Right kidney (tissue), 9 donors: Measurements from ENCODE around the gene SLC38A4.
A peak's percentile ranks its signal among the peaks of the same experiment; 100 is the strongest.
"Not testable (repeated sequence)": the region's sequence is repeated elsewhere in the genome, so short reads cannot be mapped to it uniquely, and the experiment has no call there.

Experiments used
- DNase-seq: peaks from one replicate; pipeline ENCODE4 v3.0.0-alpha.2; 2016
- long read RNA-seq, 8 donors: transcript quantifications; one replicate each; lab custom pipeline, GENCODE V29; 2026

The SLC38A4 gene, protein sequence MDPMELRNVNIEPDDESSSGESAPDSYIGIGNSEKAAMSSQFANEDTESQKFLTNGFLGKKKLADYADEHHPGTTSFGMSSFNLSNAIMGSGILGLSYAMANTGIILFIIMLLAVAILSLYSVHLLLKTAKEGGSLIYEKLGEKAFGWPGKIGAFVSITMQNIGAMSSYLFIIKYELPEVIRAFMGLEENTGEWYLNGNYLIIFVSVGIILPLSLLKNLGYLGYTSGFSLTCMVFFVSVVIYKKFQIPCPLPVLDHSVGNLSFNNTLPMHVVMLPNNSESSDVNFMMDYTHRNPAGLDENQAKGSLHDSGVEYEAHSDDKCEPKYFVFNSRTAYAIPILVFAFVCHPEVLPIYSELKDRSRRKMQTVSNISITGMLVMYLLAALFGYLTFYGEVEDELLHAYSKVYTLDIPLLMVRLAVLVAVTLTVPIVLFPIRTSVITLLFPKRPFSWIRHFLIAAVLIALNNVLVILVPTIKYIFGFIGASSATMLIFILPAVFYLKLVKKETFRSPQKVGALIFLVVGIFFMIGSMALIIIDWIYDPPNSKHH
- long read RNA-seq, donor 1, transcript SLC38A4-202 (16 exons, 3,791 nt) = major isoform, 5 of 5 reads
- long read RNA-seq, donor 1, partial matches to known transcripts = 0 of 5 reads
- long read RNA-seq, donor 1, other reads (novel, unspliced or antisense) = 0 of 5 reads
- long read RNA-seq, donor 2, partial matches to known transcripts = 0 of 2 reads
- long read RNA-seq, donor 2, other reads (novel, unspliced or antisense) = 0 of 2 reads
- long read RNA-seq, donor 3, partial matches to known transcripts = 0 of 1 reads
- long read RNA-seq, donor 3, other reads (novel, unspliced or antisense) = 0 of 1 reads
- long read RNA-seq, donor 4, partial matches to known transcripts = 0 of 1 reads
- long read RNA-seq, donor 4, other reads (novel, unspliced or antisense) = 0 of 1 reads
- long read RNA-seq, donor 5, partial matches to known transcripts = 0 of 4 reads
- long read RNA-seq, donor 5, other reads (novel, unspliced or antisense) = 0 of 4 reads
- long read RNA-seq, donor 6, partial matches to known transcripts = 0 of 3 reads
- long read RNA-seq, donor 6, other reads (novel, unspliced or antisense) = 0 of 3 reads
- long read RNA-seq, donor 7, partial matches to known transcripts = 0 of 1 reads
- long read RNA-seq, donor 7, other reads (novel, unspliced or antisense) = 0 of 1 reads
- long read RNA-seq, donor 8, partial matches to known transcripts = 0 of 2 reads
- long read RNA-seq, donor 8, other reads (novel, unspliced or antisense) = 0 of 2 reads

DNA sequence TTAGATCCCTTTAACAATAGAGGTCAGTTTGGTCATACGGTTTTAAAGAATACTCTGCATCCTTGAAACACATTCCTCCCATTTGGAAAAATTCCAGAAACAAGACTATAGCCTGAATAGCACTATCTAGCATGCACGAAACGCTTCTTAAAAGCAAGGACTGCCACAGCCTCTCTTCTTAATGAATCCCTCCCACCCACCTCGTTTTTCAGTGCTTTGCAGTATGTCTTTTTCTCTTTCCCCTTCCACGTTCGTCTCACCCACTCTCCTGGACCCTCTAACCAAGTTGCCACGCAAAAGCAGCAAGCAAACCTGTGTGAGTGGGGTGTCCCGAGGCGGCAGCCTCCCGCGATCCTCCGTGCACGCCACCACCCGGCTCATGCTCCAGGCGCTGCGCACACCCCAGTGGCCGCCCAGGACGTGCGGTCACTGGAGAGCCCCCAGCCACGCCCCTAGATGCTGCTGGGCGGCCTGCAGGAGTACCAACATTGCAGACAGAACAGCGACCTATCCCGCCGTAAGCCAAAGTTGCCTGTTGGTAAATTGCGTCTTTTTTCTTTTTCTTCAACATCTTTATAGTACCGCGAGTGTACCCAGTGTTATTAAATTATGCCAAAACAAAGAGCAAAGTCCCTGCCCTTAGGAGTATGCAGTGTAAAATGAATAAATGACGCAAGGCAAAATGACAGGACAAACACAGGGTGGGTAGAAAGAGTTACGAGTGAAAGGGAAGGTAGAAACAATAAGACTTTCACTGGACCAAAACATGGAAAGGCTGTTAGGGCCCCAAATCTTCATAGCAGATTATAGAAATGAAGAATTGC lies at the start of gene SLC38A4:
SLC38A4 (minus strand) TSS at position 407 of the 824 bp plus-strand sequence. CDS start 32,926 bp downstream, outside the sequence.
- peak; percentile 61 for DNase-seq

DNA sequence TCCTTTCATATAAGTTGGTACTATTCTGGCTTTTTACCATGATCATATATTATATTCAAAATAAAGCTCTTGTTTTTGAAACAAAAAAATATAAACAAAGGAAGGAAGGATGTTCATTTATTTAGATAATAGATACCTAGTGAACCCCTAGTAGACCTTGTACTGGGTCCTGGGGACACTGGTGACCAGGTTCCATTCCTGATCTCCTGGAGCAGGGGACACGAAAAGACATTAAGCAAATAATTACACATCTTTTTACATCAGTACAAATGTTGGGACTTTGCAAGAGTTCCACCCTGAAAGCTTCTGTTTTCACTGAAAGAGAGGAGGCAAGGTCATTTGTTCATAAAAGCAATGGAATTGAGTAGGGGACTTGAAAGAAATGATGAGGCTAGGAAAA lies 49.3 kb upstream of the SLC38A4 start:
- DNase-seq = no peak

DNA sequence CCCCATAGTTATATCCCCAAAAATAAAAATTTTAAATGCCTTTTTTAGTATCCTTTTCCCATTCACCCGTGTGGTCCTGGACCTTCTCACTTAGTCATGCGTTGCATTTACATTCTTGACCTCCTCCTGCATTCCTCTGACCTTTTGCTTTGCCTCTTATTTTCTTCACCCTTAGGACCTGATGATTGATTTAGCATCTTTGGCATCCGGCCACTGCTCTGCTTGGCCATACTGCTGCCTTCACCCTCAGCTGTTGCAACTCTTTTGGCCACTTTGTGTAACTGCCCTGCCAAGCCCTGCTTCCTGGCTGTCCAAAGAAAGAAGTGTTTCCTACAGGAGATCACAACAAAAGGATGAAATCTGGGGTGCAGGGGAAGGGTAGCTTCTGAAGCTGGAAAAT lies 48.8 kb upstream of the SLC38A4 start:
- DNase-seq = no peak

DNA sequence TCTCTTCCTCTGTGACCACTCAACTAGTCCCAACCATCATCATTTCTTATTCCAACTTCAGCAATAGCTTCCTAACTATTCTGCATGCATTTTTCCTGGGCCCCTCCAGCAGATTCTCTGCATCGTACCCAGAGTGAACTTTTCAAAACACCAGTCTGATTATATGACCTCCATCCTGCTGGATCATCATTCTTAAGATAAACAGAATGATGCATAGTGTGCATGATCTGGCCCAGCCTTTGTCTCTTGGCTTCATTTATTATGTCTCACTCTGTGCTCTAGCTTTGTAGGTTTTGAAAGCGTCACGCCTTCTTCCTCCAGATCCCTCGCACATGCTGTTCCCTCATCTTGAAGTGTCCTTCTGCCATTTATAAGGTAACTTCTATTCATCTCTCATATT lies 46.3 kb upstream of the SLC38A4 start:
- DNase-seq = no peak

DNA sequence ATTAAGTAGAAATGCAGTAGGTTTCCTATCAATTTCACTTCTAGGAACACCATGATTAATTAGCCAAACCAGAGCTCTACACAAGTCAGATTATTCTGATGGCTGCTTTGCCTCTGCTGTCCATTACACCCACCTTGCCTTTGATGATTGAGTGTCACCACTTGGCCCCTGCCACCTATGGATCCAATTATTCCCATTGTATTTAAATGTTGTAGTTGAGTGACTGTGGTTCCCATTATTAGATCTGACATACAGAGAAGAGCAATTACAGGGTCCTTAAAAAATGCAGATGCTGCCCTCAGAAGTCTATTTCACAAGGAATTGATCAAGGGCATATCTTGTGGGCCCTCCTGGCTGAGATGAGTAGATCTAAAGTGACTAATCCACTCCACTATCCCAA lies 39.5 kb upstream of the SLC38A4 start:
- no peak for DNase-seq

DNA sequence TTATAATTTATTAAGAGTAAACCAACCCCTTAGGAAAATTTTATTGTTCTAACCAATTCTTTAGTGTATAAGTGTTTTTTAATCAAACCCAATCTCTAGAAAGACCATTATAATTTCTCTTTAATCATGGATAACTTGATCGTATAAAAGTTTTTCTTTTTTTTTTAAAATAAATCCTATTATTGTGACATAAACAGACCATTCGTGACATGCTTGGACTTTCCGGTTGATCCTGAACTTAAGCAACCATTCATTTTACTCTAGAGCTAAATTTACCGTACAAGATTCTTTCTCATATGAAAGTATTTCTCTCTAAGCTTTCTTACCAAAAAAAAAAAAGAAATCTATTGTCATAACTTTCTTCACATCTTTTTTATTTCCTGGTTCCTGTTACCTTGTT lies 32.6 kb upstream of the SLC38A4 start:
- no peak for DNase-seq

DNA sequence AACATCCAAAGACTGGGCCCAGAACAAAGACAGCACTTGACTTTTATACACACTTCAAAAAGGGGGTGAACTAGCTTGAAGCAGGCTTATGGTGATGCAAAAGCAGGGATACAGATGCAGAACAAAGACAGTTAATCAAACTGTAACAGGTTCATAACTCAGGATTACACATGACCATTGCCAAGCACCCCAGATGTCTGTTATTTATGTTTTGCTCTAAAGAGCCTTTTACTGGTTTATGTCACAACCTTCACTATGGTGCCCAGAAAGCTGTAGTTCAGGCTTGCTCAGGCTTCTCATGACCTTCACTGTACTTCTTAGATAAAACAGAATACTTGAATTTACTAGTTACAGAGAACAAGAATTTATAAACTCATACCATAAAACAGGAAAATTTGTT lies 31.7 kb upstream of the SLC38A4 start:
- DNase-seq = no peak

DNA sequence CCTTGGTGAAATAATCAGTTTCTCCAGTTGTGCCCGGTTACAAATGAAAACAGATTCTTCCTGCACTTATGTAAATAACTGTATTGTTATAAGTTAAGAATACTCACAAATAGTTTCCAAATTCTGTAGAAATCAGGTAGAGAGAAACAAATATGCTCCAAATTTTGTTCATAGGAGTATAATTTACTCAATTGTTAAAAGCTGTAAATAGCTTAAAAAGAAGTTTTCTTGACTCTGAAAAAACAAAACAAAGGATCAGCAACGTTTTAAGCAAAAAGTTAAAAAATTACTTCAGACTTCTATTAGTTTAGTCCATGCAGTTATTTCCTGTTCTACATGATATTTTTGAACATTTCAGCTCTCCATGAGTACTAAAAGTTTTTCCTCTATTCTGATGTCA lies 30.0 kb upstream of the SLC38A4 start:
- no peak for DNase-seq

DNA sequence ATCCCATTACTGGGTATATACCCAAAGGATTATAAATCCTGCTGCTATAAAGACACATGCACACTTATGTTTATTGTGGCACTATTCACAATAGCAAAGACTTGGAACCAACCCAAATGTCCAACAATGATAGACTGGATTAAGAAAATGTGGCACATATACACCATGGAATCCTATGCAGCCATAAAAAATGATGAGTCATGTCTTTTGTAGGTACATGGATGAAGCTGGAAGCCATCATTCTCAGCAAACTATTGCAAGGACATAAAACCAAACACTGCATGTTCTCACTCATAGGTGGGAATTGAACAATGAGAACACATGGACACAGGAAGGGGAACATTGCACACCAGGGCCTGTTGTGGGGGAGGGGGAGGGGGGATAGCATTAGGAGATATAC lies 28.4 kb upstream of the SLC38A4 start:
- not testable (repeated sequence) for DNase-seq

DNA sequence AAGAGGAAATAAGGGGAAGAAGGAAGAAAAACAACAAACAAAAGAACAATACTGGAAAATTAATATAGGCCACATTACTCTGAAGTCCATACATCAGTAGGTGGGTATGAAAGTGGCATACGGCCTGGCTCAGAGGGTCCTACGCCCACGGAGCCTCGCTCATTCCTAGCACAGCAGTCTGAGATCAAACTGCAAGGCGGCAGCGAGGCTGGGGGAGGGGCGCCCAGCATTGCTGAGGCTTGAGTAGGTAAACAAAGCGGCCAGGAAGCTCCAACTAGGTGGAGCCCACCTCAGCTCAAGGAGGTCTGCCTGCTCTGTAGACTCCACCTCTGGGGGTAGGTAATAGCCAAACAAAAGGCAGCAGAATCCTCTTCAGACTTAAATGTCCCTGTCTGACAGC lies 23.0 kb upstream of the SLC38A4 start:
- not testable (repeated sequence) for DNase-seq

DNA sequence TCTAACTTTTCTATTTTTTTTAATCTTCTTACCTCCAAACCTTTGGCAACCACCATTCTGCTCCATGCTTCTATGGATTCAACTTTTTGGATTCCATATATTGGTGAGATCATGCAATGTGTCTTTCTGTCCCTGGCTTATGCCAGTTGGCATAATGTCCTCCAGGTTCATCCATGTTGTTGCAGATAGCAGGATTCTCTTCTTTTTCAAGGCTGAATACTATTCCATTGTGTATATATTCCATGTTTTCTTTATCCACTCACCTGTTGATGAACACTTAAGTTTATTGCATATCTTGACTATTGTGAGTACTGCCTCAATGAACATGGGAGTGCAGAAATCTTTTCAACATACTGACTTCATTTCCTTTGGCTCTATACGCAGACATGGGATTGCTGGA lies 21.2 kb upstream of the SLC38A4 start:
- no peak for DNase-seq

DNA sequence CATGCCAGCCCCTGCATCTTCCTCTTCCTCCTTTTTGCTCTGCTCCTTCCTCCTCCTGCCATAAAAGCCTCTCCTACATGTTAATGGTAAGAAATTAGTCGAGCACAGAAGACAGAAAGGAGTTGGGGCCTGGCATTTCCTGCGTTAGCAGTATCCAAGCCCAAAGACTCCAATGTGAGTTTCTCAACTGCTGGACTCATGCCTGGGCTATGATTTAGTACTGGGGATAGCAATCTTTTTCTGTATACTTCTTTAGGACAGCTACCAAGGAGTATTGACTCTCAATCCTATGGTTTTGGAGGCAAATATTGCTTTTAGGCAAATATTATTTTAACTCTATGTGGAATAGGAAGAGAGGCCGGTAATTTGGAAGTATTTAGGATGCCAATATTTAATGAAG lies 18.0 kb upstream of the SLC38A4 start:
- no peak for DNase-seq

DNA sequence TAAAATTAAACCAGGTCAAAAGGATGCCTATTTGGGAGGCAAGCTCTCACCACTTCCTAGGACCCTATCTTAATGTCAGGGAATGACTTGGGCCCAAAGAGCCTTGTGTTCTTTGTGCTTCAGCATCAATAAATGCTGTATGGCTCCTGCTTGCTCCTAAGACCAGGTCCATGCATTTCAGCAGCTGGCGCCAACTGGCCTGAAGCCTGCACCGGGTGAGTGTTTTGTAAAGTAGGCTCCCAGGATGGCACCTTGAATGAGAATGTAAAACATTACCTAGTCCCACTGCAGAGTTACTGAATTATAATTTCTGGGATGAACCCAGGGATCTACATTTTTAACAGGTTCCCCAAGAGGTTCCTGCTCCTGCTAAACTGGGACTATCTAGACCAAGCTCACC lies 16.1 kb upstream of the SLC38A4 start:
- DNase-seq = no peak

DNA sequence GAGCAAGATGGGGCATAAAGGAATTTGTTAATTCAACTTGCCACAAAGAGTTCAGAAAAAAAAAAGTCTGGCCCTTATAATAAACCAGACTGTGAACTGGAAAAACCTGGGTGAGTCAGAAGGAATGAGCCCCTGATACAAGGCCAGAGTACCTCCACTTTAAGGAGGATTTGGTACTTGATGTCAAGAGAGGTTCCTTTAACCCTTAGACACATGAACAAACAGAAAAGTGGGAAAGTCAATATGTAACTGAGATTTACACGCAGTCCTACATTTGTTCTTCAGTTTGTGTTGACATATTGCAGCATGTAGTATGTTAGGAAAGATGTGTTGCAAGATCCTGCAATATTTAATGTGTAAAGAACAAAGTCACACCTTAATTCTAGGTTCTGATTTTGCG lies 14.2 kb upstream of the SLC38A4 start:
- no peak for DNase-seq

DNA sequence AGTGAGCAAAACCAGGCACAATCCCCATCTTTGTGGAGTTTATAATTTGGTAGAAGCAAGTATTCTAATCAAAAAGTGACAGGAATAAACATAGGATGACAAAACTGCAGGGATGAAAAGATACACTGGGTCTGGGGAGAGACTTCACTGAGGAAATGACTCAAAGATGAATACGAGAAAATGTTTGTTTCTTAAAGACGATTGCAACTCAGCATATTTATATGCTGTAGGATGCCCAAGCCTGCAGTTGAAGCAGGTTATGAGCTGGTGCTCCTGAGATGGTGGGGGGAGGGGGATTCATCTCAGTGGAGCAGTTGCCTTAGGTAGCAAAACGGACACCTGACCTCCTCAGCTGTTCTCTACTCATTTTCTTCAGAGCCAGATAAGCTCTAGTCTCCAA lies 13.4 kb upstream of the SLC38A4 start:
- no peak for DNase-seq

DNA sequence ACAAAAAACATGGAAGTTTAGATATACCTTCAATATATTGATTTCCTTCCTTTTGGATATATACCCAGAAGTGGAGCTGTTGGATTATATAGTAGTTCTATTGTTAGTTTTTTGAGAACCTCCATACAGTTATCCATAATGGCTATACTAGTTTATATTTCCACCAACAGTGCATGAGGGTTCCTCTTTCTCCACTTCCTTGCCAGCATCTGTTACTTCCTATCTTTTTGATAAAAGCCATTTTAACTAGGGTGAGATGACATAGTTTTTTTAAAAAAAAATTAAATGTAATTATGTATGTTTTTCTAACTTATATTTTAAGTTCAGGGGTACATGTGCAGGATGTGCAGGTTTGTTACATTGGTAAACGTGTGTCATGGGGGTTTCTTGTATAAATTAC lies 10.0 kb upstream of the SLC38A4 start:
- no peak for DNase-seq

DNA sequence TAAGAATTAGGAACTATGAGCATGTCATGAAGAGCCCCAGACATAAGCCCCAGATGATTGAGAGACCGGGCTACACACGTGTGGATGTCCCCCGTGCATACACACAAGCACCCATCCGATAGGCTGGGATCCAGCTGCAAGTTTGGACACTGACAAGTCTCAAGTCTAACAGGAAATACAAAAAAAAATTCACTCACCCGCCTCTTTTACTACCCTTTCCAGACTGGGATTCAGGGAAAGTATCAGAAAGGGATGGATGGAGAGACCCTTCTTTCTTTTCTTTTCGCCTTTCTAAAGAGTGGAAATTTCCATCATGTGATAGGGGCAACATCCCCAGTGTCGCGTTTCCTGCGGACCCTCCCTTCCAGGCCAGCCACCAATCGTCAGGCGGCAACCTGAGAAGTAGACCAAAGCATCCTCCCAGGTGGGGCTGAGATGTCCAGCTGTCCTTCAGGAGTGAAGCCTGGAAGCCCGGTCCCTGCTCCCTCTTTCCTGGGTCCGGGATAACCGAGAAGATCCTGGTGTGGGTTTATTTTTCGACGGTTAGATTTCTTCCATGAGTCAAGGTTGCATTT lies 6.4 kb upstream of the SLC38A4 start:
- DNase-seq = peak; percentile 40

DNA sequence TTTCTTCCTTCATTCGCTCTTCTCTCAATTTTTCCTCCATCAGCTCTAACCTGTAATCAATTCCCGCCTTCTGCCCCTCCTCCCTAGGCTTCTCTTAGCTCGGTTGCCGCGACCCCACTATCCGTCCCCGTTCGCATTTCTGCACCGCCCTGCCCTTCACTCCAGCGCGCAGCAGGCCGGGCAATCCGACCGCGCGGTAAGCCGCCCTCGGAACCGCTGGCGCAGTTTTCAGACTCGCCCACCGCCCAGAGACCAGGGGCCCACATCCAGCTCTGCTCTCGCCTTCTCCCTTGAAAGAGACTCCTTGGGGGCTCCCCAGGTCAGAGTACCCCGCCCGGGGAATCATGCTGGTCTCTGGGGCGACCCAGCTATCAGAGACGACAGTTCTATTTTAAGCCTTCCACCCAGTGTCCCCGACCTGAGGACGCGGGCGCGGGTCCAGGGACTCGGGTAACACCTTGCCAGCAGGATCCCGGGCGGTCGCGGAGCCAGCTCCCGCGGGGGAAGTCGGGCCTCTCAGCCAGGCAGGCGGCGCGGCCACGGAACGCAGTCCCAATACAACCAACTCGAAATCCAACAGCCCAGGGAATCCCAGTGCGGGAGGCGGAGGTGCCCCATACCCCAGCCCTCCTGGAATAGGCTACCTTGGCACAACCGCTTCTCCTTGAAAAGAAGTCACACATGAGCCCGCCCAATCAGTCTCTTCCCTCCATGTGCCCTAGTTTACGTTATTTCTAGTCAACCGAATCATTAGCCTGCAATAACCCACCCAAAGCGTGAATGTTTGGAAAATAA lies 5.7 kb upstream of the SLC38A4 start:
- peak; percentile 72 for DNase-seq

DNA sequence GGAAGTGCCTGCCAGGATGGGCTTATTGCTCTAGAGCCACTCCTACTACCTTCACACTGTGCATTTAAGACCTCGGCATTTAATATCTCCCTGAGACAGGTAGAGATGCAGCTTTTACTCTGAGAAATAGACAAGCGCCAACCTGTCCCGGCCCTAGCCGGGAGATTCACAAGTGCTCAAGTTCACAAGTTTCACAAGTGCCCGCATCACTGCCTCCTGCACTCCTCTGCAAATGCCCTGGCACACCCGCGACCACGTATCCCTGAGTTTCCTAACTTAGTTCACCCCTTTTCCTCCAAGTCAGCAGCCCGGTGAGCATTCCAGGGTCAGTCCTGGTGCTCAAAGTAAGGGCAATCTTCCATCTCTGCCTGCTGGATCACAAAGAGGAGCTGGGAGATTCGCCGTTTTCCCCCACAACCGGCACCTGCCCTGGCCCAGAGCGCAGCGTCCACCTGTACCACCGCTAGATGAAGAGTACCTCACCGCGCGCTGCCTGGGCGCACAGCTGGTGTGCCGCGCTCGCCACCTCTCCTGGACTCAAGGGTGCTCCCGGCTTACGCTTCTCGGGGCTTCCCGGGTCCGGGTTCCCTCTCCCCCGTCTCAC lies 5.0 kb upstream of the SLC38A4 start:
- DNase-seq = peak; percentile 52

DNA sequence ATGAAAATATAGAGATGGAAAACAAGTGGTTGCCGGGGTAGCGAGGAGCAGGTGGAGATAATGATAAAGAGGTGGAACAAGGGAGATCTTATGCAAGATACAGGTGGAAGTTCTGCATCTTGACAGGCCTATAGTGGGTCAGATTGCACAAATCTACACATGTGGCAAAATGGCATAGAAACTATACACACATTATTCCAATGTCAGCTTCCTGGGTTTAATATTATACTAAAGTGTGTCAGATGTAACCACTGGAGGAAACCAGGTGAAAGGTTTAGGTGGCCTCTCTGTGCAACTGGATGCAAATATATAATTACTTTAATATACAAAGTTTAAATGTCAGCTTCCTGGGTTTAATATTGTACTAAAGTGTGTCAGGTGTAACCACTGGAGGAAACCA lies 1.1 kb downstream of the SLC38A4 start:
- no peak for DNase-seq
